SKM-1 treated with dmso at 0.1 percent for 144 hours (cell line): ENCODE measurements around the gene CTNNBIP1.

Source experiments
- DNase-seq: peaks from one replicate; lab custom pipeline; 2025; ENCODE audit not compliant: unreplicated experiment; lab: John Stamatoyannopoulos, UW

The CTNNBIP1 gene

GRCh38 chr1:9858293-9859035 is 51.6 kb downstream of the CTNNBIP1 start:
- DNase-seq: no peak

GRCh38 chr1:9855186-9855585 is 54.9 kb downstream of the CTNNBIP1 start:
- peak; percentile 33 for DNase-seq

- DNase-seq: no peak
Measured at GRCh38 chr1:9853249-9853595, 56.8 kb downstream of the CTNNBIP1 start.

- DNase-seq: peak; percentile 18
Measured at GRCh38 chr1:9852410-9853248, 57.4 kb downstream of the CTNNBIP1 start.

- DNase-seq: no peak
Measured at GRCh38 chr1:9852004-9852403, 58.1 kb downstream of the CTNNBIP1 start.

- no peak for DNase-seq
Measured at GRCh38 chr1:9850442-9851162, 59.5 kb downstream of the CTNNBIP1 start.

- no peak for DNase-seq
Measured at GRCh38 chr1:9849691-9850441, 60.2 kb downstream of the CTNNBIP1 start.

- no peak for DNase-seq
Measured at GRCh38 chr1:9848022-9848421, 62.0 kb downstream of the CTNNBIP1 start.

- no peak for DNase-seq
Measured at GRCh38 chr1:9847269-9847668, 62.8 kb downstream of the CTNNBIP1 start.

- no peak for DNase-seq
Measured at GRCh38 chr1:9846611-9847171, 63.4 kb downstream of the CTNNBIP1 start.

GRCh38 chr1:9845914-9846313 is 64.2 kb downstream of the CTNNBIP1 start:
- no peak for DNase-seq

GRCh38 chr1:9844756-9845155 is 65.3 kb downstream of the CTNNBIP1 start:
- no peak for DNase-seq

- DNase-seq: no peak
Measured at GRCh38 chr1:9844106-9844505, 66.0 kb downstream of the CTNNBIP1 start.

- DNase-seq: no peak
Measured at GRCh38 chr1:9843576-9843945, 66.5 kb downstream of the CTNNBIP1 start.

- no peak for DNase-seq
Measured at GRCh38 chr1:9842781-9843575, 67.1 kb downstream of the CTNNBIP1 start.

- DNase-seq: no peak
Measured at GRCh38 chr1:9842073-9842711, 67.9 kb downstream of the CTNNBIP1 start.

- DNase-seq: no peak
Measured at GRCh38 chr1:9841460-9841859, 68.6 kb downstream of the CTNNBIP1 start.

GRCh38 chr1:9840176-9840575 is 69.9 kb downstream of the CTNNBIP1 start:
- DNase-seq: no peak

- no peak for DNase-seq
Measured at GRCh38 chr1:9838946-9839345, 71.1 kb downstream of the CTNNBIP1 start.

- DNase-seq: no peak
Measured at GRCh38 chr1:9836632-9836960, 73.5 kb downstream of the CTNNBIP1 start.
